VCaP (cell line): ENCODE data around the gene NEURL4.

Experiments
- H3K27ac ChIP-seq: fragments of 450-650 bp; 2 replicates; pipeline ENCODE4 v1.5.1; 2017
- TF ChIP-seq, protein P1 (sequence below): fragments of 450-650 bp; conservative IDR thresholded peaks from 2 replicates; pipeline ENCODE4 v1.5.1; 2017; ENCODE audit warnings: mild to moderate bottlenecking, moderate library complexity

NEURL4 gene

DNA sequence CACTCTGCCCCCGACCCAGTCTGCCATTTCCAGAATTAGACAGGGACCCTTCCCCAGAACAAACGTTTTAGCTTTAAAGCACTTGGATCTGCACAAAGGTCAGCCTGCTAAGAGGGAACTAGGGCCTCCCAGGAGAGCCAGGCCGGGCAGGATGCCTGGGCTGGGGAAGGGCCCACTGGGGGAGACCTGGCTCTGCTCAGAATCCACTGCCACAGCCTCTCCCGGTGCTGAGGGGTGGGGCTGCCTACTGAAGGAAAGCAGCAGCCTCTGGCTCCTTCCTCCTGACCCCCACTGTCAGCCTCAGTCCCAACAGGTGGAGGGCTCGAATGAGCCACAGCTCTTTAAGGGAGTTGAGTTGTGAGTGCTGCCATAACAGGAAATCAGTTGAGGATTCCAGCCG, 36.4 kb downstream of the NEURL4 start:
- TF ChIP-seq, protein P1, sequence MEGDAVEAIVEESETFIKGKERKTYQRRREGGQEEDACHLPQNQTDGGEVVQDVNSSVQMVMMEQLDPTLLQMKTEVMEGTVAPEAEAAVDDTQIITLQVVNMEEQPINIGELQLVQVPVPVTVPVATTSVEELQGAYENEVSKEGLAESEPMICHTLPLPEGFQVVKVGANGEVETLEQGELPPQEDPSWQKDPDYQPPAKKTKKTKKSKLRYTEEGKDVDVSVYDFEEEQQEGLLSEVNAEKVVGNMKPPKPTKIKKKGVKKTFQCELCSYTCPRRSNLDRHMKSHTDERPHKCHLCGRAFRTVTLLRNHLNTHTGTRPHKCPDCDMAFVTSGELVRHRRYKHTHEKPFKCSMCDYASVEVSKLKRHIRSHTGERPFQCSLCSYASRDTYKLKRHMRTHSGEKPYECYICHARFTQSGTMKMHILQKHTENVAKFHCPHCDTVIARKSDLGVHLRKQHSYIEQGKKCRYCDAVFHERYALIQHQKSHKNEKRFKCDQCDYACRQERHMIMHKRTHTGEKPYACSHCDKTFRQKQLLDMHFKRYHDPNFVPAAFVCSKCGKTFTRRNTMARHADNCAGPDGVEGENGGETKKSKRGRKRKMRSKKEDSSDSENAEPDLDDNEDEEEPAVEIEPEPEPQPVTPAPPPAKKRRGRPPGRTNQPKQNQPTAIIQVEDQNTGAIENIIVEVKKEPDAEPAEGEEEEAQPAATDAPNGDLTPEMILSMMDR, result no peak
- no peak overlapping the region for H3K27ac ChIP-seq

DNA sequence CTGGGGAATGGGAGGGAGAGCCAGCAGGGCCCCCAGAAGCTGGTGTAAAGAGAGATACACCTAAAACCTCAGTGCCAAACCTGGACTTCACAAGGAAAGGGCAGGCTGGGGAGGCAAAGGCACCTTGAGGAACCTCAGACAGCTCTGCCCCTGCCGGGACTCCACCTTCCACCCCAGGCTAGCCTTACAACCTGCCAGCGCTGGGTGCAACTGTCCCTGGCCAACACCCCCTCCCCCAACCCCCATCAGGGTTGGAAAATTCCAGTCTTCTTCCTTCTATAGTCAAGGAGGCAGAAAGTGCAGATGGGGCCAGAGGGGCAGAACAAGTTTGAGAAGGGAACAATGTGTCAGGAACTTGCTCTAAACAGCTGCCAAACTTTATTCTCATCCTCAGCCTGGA, 36.9 kb downstream of the NEURL4 start:
- TF ChIP-seq, protein P1, result no peak
- H3K27ac ChIP-seq, result no peak overlapping the region

DNA sequence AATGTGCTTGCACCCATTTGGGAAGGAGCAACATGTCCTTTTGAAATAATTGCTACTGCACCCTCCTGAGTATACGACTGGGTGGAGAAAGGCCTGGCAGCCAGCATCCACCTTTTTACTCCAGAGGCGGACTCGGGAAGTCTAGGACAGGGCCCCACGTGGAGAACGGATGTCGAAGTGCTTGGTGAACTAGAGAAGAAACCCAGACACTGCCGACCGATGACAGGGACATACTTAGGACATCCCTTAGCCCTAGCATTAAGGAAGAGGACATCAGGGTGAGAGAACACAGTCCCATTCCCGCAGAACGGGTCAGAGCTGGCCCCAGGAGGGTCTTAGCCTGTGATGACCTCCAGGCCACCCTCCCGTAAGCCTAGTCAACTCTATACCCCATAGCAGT, 38.5 kb downstream of the NEURL4 start:
- TF ChIP-seq, protein P1, result no peak
- H3K27ac ChIP-seq, result no peak overlapping the region

DNA sequence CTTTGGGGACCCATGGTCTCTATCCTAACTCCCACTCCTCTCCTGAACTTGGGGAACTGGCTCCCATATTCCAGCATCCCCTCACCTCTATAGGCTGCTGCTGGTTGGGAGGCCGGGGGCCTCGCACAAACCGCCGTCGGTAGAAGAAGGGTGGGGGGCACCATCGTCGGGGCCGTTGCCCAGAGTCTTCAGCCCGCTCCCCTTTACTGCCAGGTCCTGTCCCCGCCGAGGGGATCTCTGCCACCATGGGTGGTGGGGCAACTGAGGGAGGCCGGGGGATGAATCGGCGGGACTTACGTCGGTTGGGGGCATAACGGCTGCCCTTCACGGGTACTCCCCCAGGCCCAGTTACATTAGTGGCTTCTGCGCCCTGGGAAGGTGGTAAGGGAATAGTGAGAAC, 39.0 kb downstream of the NEURL4 start:
- TF ChIP-seq, protein P1, result no peak
- H3K27ac ChIP-seq, result no peak overlapping the region

DNA sequence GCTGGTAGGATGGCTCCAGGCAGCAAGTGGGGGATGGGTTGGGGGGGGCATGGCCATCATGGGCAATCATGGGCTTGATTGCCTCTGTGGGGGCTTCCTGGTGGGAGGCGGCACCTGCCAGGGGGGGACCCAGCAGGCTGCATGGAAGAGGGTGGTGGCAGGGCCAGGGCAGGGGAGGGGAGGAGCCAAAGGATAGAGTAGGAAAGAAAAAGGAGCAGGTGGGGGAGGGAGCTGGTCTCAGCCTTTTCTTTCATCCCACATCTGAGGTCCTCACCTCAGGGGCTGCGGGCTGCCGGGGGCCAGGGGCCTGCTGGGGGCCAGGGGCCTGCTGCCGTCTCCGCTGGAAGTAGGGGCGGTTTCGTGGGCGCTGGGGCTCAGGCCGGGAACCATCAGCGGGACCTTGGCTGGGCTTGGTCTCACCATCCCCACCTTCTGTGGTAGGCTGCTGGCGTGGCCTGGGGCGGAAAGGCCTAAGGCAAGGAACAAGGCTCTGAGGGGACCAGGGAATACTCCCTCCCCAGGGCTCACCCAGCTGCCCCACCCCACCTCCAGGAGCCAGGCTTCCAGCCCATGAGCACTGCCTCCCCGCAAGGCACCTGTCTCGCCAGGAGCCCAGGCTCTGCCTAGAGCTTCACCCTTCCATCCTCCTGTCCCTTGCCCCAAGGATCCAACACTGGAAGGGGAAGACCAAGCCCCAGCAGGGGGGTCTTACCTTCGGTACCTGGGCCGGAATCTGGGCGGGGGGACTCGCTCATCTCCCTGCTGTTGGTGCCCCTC, 39.7 kb downstream of the NEURL4 start:
- TF ChIP-seq, protein P1, result no peak

DNA sequence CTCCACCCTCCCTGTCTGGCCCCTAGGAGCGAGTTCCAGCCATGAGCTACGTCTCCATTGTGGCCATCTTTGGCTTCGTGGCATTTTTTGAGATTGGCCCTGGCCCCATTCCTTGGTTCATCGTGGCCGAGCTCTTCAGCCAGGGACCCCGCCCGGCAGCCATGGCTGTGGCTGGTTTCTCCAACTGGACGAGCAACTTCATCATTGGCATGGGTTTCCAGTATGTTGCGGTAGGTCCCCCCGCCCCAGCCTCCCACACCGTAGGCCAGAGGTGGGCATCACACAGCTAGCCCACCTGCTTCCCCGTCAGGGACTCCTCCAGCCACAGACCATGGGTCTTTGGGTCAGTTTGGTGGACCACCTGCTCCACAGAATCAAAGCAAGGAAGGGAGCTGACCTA, 43.5 kb downstream of the NEURL4 start:
- TF ChIP-seq, protein P1, result no peak

More for the DNA sequence above, 39.7 kb downstream of the NEURL4 start:
- H3K27ac ChIP-seq, result no peak overlapping the region

DNA sequence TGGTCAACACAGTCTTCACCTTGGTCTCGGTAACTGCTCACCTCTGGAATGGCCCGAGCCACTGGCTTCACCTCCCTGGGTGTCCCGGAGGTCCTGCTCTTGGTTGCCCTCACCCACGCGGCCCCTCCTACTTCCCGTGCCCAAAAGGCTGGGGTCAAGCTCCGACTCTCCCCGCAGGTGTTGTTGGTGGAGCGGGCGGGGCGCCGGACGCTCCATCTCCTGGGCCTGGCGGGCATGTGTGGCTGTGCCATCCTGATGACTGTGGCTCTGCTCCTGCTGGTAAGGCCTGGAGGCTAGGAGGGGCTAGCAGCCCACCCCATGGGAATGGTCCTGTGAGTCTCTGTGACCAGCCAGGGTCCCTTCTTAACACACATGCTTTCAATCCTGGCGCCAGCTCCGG, 44.2 kb downstream of the NEURL4 start:
- no peak overlapping the region for H3K27ac ChIP-seq
- TF ChIP-seq, protein P1, result no peak

More for the DNA sequence above, 43.5 kb downstream of the NEURL4 start:
- no peak overlapping the region for H3K27ac ChIP-seq
